DOHH2 (cell line): ENCODE results near the gene GNRH2.

ENCODE experiments used
- H3F3A ChIP-seq: fragments of 200-600 bp; sonication (generic), shearing (Covaris generic); 2 replicates; pipeline ENCODE4 v1.6.0; 2016; ENCODE audit warnings: antibody characterized with exemption, mild to moderate bottlenecking; ENCODE audit not compliant: control insufficient read depth, insufficient read depth
- H3K27ac ChIP-seq: fragments of 200-600 bp; sonication (generic); 2 replicates; pipeline ENCODE4 v1.5.1; 2014; ENCODE audit warnings: low read depth, mild to moderate bottlenecking, low read length, moderate library complexity
- H3K27me3 ChIP-seq: fragments of 200-600 bp; sonication (generic); 2 replicates; pipeline ENCODE4 v1.6.1; 2014; ENCODE audit warnings: mild to moderate bottlenecking, low read length, mixed read lengths; ENCODE audit not compliant: control insufficient read depth
- H3K36me3 ChIP-seq: fragments of 200-600 bp; sonication (generic); 2 replicates; pipeline ENCODE4 v1.6.1; 2014; ENCODE audit warnings: mild to moderate bottlenecking, low read length, moderate library complexity, mixed read lengths; ENCODE audit not compliant: control insufficient read depth
- H3K4me1 ChIP-seq: fragments of 200-600 bp; sonication (generic); 2 replicates; pipeline ENCODE4 v1.6.1; 2014; ENCODE audit warnings: mild to moderate bottlenecking, low read length, mixed read lengths; ENCODE audit not compliant: control insufficient read depth
- H3K4me2 ChIP-seq: fragments of 200-600 bp; sonication (generic); 2 replicates; pipeline ENCODE4 v1.6.0; 2014; ENCODE audit warnings: mild to moderate bottlenecking, low read length, moderate library complexity
- H3K4me3 ChIP-seq: fragments of 200-600 bp; sonication (generic); 2 replicates; pipeline ENCODE4 v1.5.1; 2014; ENCODE audit warnings: mild to moderate bottlenecking, low read length, mixed read lengths
- H3K79me2 ChIP-seq: fragments of 200-600 bp; sonication (generic); 2 replicates; pipeline ENCODE4 v1.6.1; 2014; ENCODE audit warnings: mild to moderate bottlenecking, low read length, mixed read lengths; ENCODE audit not compliant: control insufficient read depth
- H3K9me2 ChIP-seq: fragments of 200-600 bp; sonication (generic); replicated peaks from 2 replicates; pipeline ENCODE4 v1.6.1; 2014; ENCODE audit warnings: mild to moderate bottlenecking, low read length, mixed read lengths; ENCODE audit not compliant: control insufficient read depth
- H3K9me3 ChIP-seq: fragments of 200-600 bp; sonication (generic); 2 replicates; pipeline ENCODE4 v1.6.1; 2014; ENCODE audit warnings: antibody characterized with exemption, low read length, mixed read lengths; ENCODE audit not compliant: control insufficient read depth, insufficient read depth
- H4K20me1 ChIP-seq: fragments of 200-600 bp; sonication (generic); 2 replicates; pipeline ENCODE4 v1.6.0; 2014; ENCODE audit warnings: low read depth, mild to moderate bottlenecking, antibody characterized with exemption, low read length, moderate library complexity; ENCODE audit not compliant: control insufficient read depth, insufficient read depth
- CTCF ChIP-seq: fragments of 200-600 bp; sonication (generic); IDR thresholded peaks from one replicate; pipeline ENCODE4 v1.5.1; 2014; ENCODE audit warnings: antibody characterized with exemption, mild to moderate bottlenecking, low read depth, low read length; ENCODE audit not compliant: poor library complexity, severe bottlenecking
- EZH2phosphoT487 ChIP-seq: fragments of 200-600 bp; sonication (generic); IDR thresholded peaks from 2 replicates; pipeline ENCODE4 v1.6.1; 2017; ENCODE audit warnings: borderline replicate concordance, mild to moderate bottlenecking, antibody characterized with exemption, low read length, moderate library complexity, mixed read lengths

Gene GNRH2

GRCh38 chr20:3031524-3032147 is 11.8 kb upstream of the GNRH2 start:
- H4K20me1 ChIP-seq, result no peaks in the 10 kb centered on the region
- no peaks in the 10 kb centered on the region for H3K9me3 ChIP-seq
- H3K4me2 ChIP-seq, result no peak overlapping the region
- H3K79me2 ChIP-seq, result no peaks in the 10 kb centered on the region
- H3K27me3 ChIP-seq, result no peaks in the 10 kb centered on the region
- no peaks in the 10 kb centered on the region for H3K4me1 ChIP-seq
- TF ChIP-seq EZH2phosphoT487 (no peak), CTCF (no peak)
- H3K9me2 ChIP-seq, result no peaks in the 10 kb centered on the region
- H3K4me3 ChIP-seq, result no peak overlapping the region
- no peaks in the 10 kb centered on the region for H3F3A ChIP-seq
- no peak overlapping the region for H3K27ac ChIP-seq
- H3K36me3 ChIP-seq, result peaks cover 43% of the 10 kb centered on the region

- H3K36me3 ChIP-seq, result peaks cover 42% of the 10 kb centered on the region
- no peaks in the 10 kb centered on the region for H3K9me3 ChIP-seq
- no peaks in the 10 kb centered on the region for H3K79me2 ChIP-seq
- H3K4me3 ChIP-seq, result no peak overlapping the region
- no peaks in the 10 kb centered on the region for H4K20me1 ChIP-seq
- no peaks in the 10 kb centered on the region for H3K9me2 ChIP-seq
- no peak overlapping the region for H3K27ac ChIP-seq
- TF ChIP-seq EZH2phosphoT487 (no peak), CTCF (no peak)
- no peaks in the 10 kb centered on the region for H3K4me1 ChIP-seq
- no peaks in the 10 kb centered on the region for H3F3A ChIP-seq
- no peaks in the 10 kb centered on the region for H3K27me3 ChIP-seq
- H3K4me2 ChIP-seq, result no peak overlapping the region
These were observed 10.8 kb upstream of the GNRH2 start for GRCh38 chr20:3032624-3033023.

GRCh38 chr20:3037654-3038053 is 5.8 kb upstream of the GNRH2 start:
- no peaks in the 10 kb centered on the region for H4K20me1 ChIP-seq

More at GRCh38 chr20:3037654-3038053, 5.8 kb upstream of the GNRH2 start:
- Histone ChIP-seq H3K9me3 (no peaks in the 10 kb centered on the region), H3K27me3 (no peaks in the 10 kb centered on the region), H3K79me2 (no peaks in the 10 kb centered on the region), H3K36me3 (peaks cover 50% of the 10 kb centered on the region), H3F3A (0 out of 2 replicates have a peak, but pooled peaks cover 4% of the 10 kb centered on the region), H3K9me2 (no peaks in the 10 kb centered on the region), H3K4me1 (no peaks in the 10 kb centered on the region), H3K4me3 (no peak overlapping the region), H3K27ac (no peak overlapping the region), H3K4me2 (no peak overlapping the region)
- TF ChIP-seq CTCF (no peak), EZH2phosphoT487 (no peak)
